Measurements from ENCODE around the gene FAM131A. TPM values are rescaled to one million over a fixed set of nuclear protein-coding genes. Genes with fewer than 3 reads are reported as not detected.

The FAM131A gene
- total RNA-seq, 1 experiment from 2014 or later: 14.4 TPM

GRCh38 chr3:184315543-184315867, 21.9 kb upstream of the FAM131A start:
- H4K20me1 ChIP-seq (ENCODE audit: control insufficient read depth, insufficient read depth, insufficient read length): no peaks in the 10 kb centered on the region
- no peak overlapping the region for H3K23ac ChIP-seq (ENCODE audit: insufficient read length, low read depth, low read length)
- no peak overlapping the region for H2BK12ac ChIP-seq (ENCODE audit: insufficient read length, low read depth, low read length)
- peak overlapping the region; percentile 97 for H3K4me2 ChIP-seq (ENCODE audit: insufficient read depth, insufficient read length, low read length)
- DNase-seq: no peak
- H4K5ac ChIP-seq (ENCODE audit: insufficient read length, low read depth, low read length): no peak overlapping the region
- no CpG with 5 or more reads among the region's 6 CpGs for WGBS (ENCODE audit: extremely low coverage, insufficient read length, low lambda C conversion rate)
- H3K27me3 ChIP-seq (ENCODE audit: insufficient read depth, low read length): no peaks in the 10 kb centered on the region
- no peak overlapping the region for H2BK15ac ChIP-seq (ENCODE audit: low read depth, low read length)
- TF ChIP-seq CTCF (conservative IDR thresholded peaks at IDR 0.05): no peak
- H2AK5ac ChIP-seq (ENCODE audit: insufficient read length, low read length): no peak overlapping the region
- peaks cover 10% of the 10 kb centered on the region for H3K23me2 ChIP-seq (ENCODE audit: insufficient read length, low read depth, low read length, poor library complexity, severe bottlenecking)
- H3K9me3 Mint-ChIP-seq: no peaks in the 10 kb centered on the region
- peaks cover 24 to 46% (median 33%) of the 10 kb centered on the region in 3 experiments; a peak in 6 of 7 replicates for H3K36me3 Mint-ChIP-seq (ENCODE audit: insufficient read depth in 1 of 3, low read depth in 3 of 3)
- H3K56ac ChIP-seq (ENCODE audit: insufficient read length, low read depth, low read length): no peak overlapping the region
- peak overlapping the region in 2 of 3 experiments; percentile 55 to 96; a peak in 3 of 7 replicates for H3K27ac Mint-ChIP-seq
- H4K91ac ChIP-seq (ENCODE audit: insufficient read length, low read depth, low read length): no peak overlapping the region
- peaks cover 26 to 27% of the 10 kb centered on the region in 2 experiments for H3K4me1 Mint-ChIP-seq
- no peak overlapping the region for H2BK5ac ChIP-seq (ENCODE audit: insufficient read length, low read length)
- H2AFZ ChIP-seq (ENCODE audit: low read length): no peak overlapping the region
- H3K27ac ChIP-seq (ENCODE audit: insufficient read length, low read depth, low read length): no peak overlapping the region
- H3K4ac ChIP-seq (ENCODE audit: low read depth, low read length): no peak overlapping the region
- peaks cover 8% of the 10 kb centered on the region; the same call in 1 of the 2 replicates for H3K4me1 ChIP-seq (ENCODE audit: insufficient read depth, low read length)
- H4K8ac ChIP-seq (replicated peaks; ENCODE audit: insufficient read length, low read depth, low read length): no peak overlapping the region
- peaks cover 6% of the 10 kb centered on the region for H3K79me1 ChIP-seq (ENCODE audit: insufficient read depth, low read depth, low read length, poor library complexity, severe bottlenecking)
- no peak overlapping the region for H3K18ac ChIP-seq (ENCODE audit: insufficient read length, low read depth, low read length)
- peak overlapping the region; percentile 68 for H3K14ac ChIP-seq (ENCODE audit: insufficient read depth, low read length)
- no peak overlapping the region for H2BK20ac ChIP-seq (ENCODE audit: low read depth, low read length, poor library complexity, severe bottlenecking)
- H3K9me3 ChIP-seq (ENCODE audit: control insufficient read depth, low read depth, low read length): no peaks in the 10 kb centered on the region
- peak overlapping the region; percentile 87 to 93 for H3K4me3 Mint-ChIP-seq
- no peaks in the 10 kb centered on the region for H3K27me3 Mint-ChIP-seq (ENCODE audit: low read depth)
- peak overlapping the region; percentile 85 for H3K9ac ChIP-seq (ENCODE audit: extremely low read depth, insufficient read length, low read length)
- no peak overlapping the region for H3T11ph ChIP-seq (ENCODE audit: low read length)
- H3K79me2 ChIP-seq (ENCODE audit: insufficient read depth, low read length): peaks cover 42% of the 10 kb centered on the region
- no peak overlapping the region for H2BK120ac ChIP-seq (ENCODE audit: low read depth, low read length, poor library complexity, severe bottlenecking)

All from H9 (cell line).